IMR-90 (cell line): ENCODE data around the gene DNPH1. TPM values are rescaled to one million over a fixed set of nuclear protein-coding genes. Genes with fewer than 3 reads are reported as not detected.

ENCODE experiments used
- ATAC-seq: fragments of 200-7000 bp; cut with Tn5 transposase; 2 replicates; pipeline ENCODE4 v1.9.1; 2020; ENCODE audit warnings: low read depth, mild to moderate bottlenecking, moderate library complexity
- BruUV-seq: library from RNA; stranded (reverse); fragments of 400-500 nt; replicated peaks from 2 replicates; lab custom pipeline; 2021; lab: Mats Ljungman, UMichigan
- CTCF ChIA-PET: fragments of 300-600 bp; formaldehyde crosslinking; extraction: SDS; loops from one replicate; lab custom pipeline; 2021; ENCODE audit warnings: antibody characterized with exemption; lab: Yijun Ruan, JAX
- POLR2A ChIA-PET: fragments of 300-600 bp; sonication (Branson Sonifier 250); formaldehyde crosslinking; loops from one replicate; lab custom pipeline; 2022; ENCODE audit warnings: antibody characterized with exemption; ENCODE audit not compliant: unreplicated experiment; lab: Charles Lee
- DNase-seq: peaks from one replicate; pipeline ENCODE4 v3.0.0; 2013
- H2AFZ ChIP-seq: replicated peaks from 2 replicates; pipeline ENCODE3; 2013; ENCODE audit warnings: low read length, mild to moderate bottlenecking; ENCODE audit not compliant: poor library complexity
- H2AK5ac ChIP-seq: 2 replicates; pipeline ENCODE4 v1.6.1; 2013; ENCODE audit warnings: low read depth, low read length, inconsistent platforms
- H2AK9ac ChIP-seq: replicated peaks from 2 replicates; pipeline ENCODE3; 2013; ENCODE audit warnings: mild to moderate bottlenecking, low read depth, low read length, moderate library complexity; ENCODE audit not compliant: poor library complexity
- H2BK120ac ChIP-seq: 2 replicates; pipeline ENCODE4 v1.6.1; 2013; ENCODE audit warnings: low read depth, low read length, inconsistent platforms
- H2BK15ac ChIP-seq: 3 replicates; pipeline ENCODE4 v1.6.1; 2013; ENCODE audit warnings: low read depth, low read length, inconsistent platforms
- H2BK20ac ChIP-seq: 2 replicates; pipeline ENCODE4 v1.6.1; 2013; ENCODE audit warnings: low read depth, mild to moderate bottlenecking, inconsistent platforms, low read length, moderate library complexity
- H2BK5ac ChIP-seq: 2 replicates; pipeline ENCODE4 v1.6.1; 2013; ENCODE audit warnings: mild to moderate bottlenecking, low read depth, low read length, inconsistent platforms; ENCODE audit not compliant: poor library complexity, severe bottlenecking
- H3K14ac ChIP-seq: replicated peaks from 2 replicates; pipeline ENCODE4 v1.6.1; 2013; ENCODE audit warnings: low read depth, low read length, inconsistent platforms
- H3K18ac ChIP-seq: 2 replicates; pipeline ENCODE4 v1.6.1; 2013; ENCODE audit warnings: low read depth, low read length, control low read depth
- H3K23ac ChIP-seq: 2 replicates; pipeline ENCODE4 v1.6.1; 2013; ENCODE audit warnings: low read depth, low read length, inconsistent platforms
- H3K27ac ChIP-seq: 2 replicates; pipeline ENCODE4 v1.5.1; 2013; ENCODE audit warnings: mild to moderate bottlenecking, control low read depth, low read length; ENCODE audit not compliant: insufficient read depth
- H3K27me3 ChIP-seq: 2 replicates; pipeline ENCODE4 v1.6.1; 2013; ENCODE audit warnings: low read length; ENCODE audit not compliant: control insufficient read depth, insufficient read depth
- H3K36me3 ChIP-seq: 2 replicates; pipeline ENCODE4 v1.6.1; 2013; ENCODE audit warnings: low read length, mixed read lengths; ENCODE audit not compliant: control insufficient read depth, insufficient read depth
- H3K4ac ChIP-seq: 2 replicates; pipeline ENCODE4 v1.6.1; 2013; ENCODE audit warnings: low read depth, low read length, inconsistent platforms
- H3K4me1 ChIP-seq: 2 replicates; pipeline ENCODE4 v1.6.1; 2013; ENCODE audit warnings: low read length, mixed read lengths; ENCODE audit not compliant: control insufficient read depth, insufficient read depth
- H3K4me2 ChIP-seq: 2 replicates; pipeline ENCODE4 v1.6.1; 2013; ENCODE audit warnings: low read depth, mild to moderate bottlenecking, control low read depth, low read length, moderate library complexity
- H3K4me3 ChIP-seq: 2 replicates; pipeline ENCODE4 v1.5.1; 2013; ENCODE audit warnings: low read depth, mild to moderate bottlenecking, control low read depth, low read length, moderate library complexity; ENCODE audit not compliant: insufficient read depth
- H3K56ac ChIP-seq: 2 replicates; pipeline ENCODE4 v1.6.1; 2013; ENCODE audit warnings: low read length, inconsistent platforms; ENCODE audit not compliant: insufficient read depth; ENCODE audit errors: extremely low read depth
- H3K79me1 ChIP-seq, 2 experiments: 2 replicates each; pipeline ENCODE4 v1.6.1; 2013; ENCODE audit warnings: low read length in 2 of 2, inconsistent platforms in 1 of 2, low read depth in 1 of 2
- H3K9ac ChIP-seq: 2 replicates; pipeline ENCODE4 v1.6.1; 2013; ENCODE audit warnings: low read depth, low read length, control low read depth
- H3K9me1 ChIP-seq: 2 replicates; pipeline ENCODE4 v1.6.1; 2013; ENCODE audit warnings: low read length, inconsistent platforms; ENCODE audit not compliant: insufficient read depth
- H3K9me3 ChIP-seq: 2 replicates; pipeline ENCODE4 v1.6.1; 2013; ENCODE audit warnings: low read length; ENCODE audit not compliant: control insufficient read depth, insufficient read depth
- H4K20me1 ChIP-seq: 2 replicates; pipeline ENCODE4 v1.6.1; 2013; ENCODE audit warnings: low read length, inconsistent platforms; ENCODE audit not compliant: insufficient read depth
- H4K5ac ChIP-seq: 2 replicates; pipeline ENCODE4 v1.6.1; 2013; ENCODE audit warnings: mild to moderate bottlenecking, low read depth, low read length, control low read depth
- H4K8ac ChIP-seq, 2 experiments: 2 replicates each; pipeline ENCODE4 v1.6.1; 2013; ENCODE audit warnings: low read depth in 2 of 2, low read length in 2 of 2, control low read depth in 1 of 2, inconsistent platforms in 1 of 2
- H4K91ac ChIP-seq: 2 replicates; pipeline ENCODE4 v1.6.1; 2013; ENCODE audit warnings: low read depth, low read length, inconsistent platforms; ENCODE audit not compliant: insufficient read depth
- FOS ChIP-seq: fragments of 150-350 bp; IDR thresholded peaks from 2 replicates; pipeline ENCODE4 v1.6.1; 2016; ENCODE audit warnings: low read depth, low read length
- MAZ ChIP-seq: IDR thresholded peaks from 2 replicates; pipeline ENCODE4 v1.6.1; 2012; ENCODE audit warnings: low read depth, mild to moderate bottlenecking, low read length, improper control_type of control experiment, moderate library complexity, borderline replicate concordance
- MXI1 ChIP-seq: IDR thresholded peaks from 2 replicates; pipeline ENCODE4 v1.6.1; 2012; ENCODE audit warnings: low read depth, mild to moderate bottlenecking, low read length, moderate library complexity, borderline replicate concordance
- NFE2L2 ChIP-seq: fragments of 150-350 bp; IDR thresholded peaks from 2 replicates; pipeline ENCODE4 v1.6.1; 2016; ENCODE audit warnings: low read depth, mild to moderate bottlenecking, low read length
- POLR2A ChIP-seq: IDR thresholded peaks from 2 replicates; pipeline ENCODE4 v1.6.1; 2012; ENCODE audit warnings: mild to moderate bottlenecking, low read depth, low read length
- RFX5 ChIP-seq: IDR thresholded peaks from 2 replicates; pipeline ENCODE4 v1.8.0; 2012; ENCODE audit warnings: low read depth, mild to moderate bottlenecking, low read length, moderate library complexity
- WGBS, 2 experiments: methylation state at CpG; one replicate each; pipeline versions ENCODE4 v1.1.5 to v1.1.7; 2013; ENCODE audit warnings: missing lambda C conversion rate in 2 of 2; ENCODE audit not compliant: insufficient read length in 1 of 2; ENCODE audit errors: extremely low coverage in 2 of 2; 5-methylcytosine and 5-hydroxymethylcytosine counted together
- dilution Hi-C: fragments of 300-500 bp; cut with HindIII; formaldehyde crosslinking; loops from one replicate; pipeline ENCODE4 v1.14.3; 2018; ENCODE audit warnings: low sequenced_read_pairs; ENCODE audit not compliant: unreplicated experiment
- in situ Hi-C: fragments of 300-500 bp; cut with MboI; formaldehyde crosslinking; loops from 3 replicates; pipeline ENCODE4 v1.14.3; 2019; ENCODE audit warnings: low sequenced_read_pairs, inconsistent platforms, mixed read lengths
- intact Hi-C: fragments of 100-400 bp; cut with micrococcal nuclease; formaldehyde crosslinking; loops from 2 replicates; pipeline ENCODE4 v1.10.0; 2022
- polyA plus RNA-seq, 3 experiments: library from polyadenylated mRNA; depleted of rRNA; stranded (reverse); fragments of >200 nt; gene quantifications; 2 replicates each; pipeline ENCODE4 v1.2.3, GENCODE V29; 2012; ENCODE audit warnings: low replicate concordance in 1 of 3
- total RNA-seq: library from RNA; depleted of rRNA; stranded (reverse); fragments of >200 nt; gene quantifications from 2 replicates; pipeline ENCODE4 v1.2.3, GENCODE V29; 2012
- TF ChIP-seq, protein P1 (sequence below): conservative IDR thresholded peaks from 2 replicates; pipeline ENCODE4 v1.5.1; 2012; ENCODE audit warnings: mild to moderate bottlenecking, low read depth, low read length, improper control_type of control experiment
- TF ChIP-seq, protein P2 (sequence below): fragments of 150-350 bp; IDR thresholded peaks from 2 replicates; pipeline ENCODE4 v1.6.1; 2017; ENCODE audit warnings: mild to moderate bottlenecking, antibody characterized with exemption, low read length, low read depth

Gene DNPH1
- total and polyA plus RNA-seq, 2 of the 4 experiments (the other 2 are of a cell fraction): 19.0 to 47.8 TPM

DNA sequence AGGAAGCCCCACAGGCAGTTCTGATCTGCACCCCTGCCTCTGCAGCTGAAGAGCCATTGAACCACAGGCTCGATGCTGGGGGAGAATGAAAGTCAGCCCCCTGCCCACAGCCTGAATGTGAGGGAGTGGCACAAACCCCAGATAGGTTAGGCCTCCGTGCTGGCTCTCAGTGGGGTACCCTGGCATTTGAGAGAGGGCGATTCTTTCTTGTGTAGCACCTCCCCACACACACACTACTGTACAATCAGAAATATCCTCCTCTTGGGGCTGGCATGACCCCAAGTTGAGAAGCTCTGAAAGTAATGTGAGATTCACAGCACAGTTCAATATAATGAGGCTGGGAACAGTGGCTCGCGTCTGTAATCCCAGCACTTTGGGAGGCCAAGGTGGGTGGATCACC, 31.9 kb upstream of the DNPH1 start:
- H4K20me1 ChIP-seq: no peaks in the 10 kb centered on the region
- intact Hi-C loops: no loop called here
- no peak overlapping the region for H3K4ac ChIP-seq
- H3K56ac ChIP-seq: no peak overlapping the region
- H4K8ac ChIP-seq: no peak overlapping the region
- H3K9me3 ChIP-seq: no peaks in the 10 kb centered on the region
- no TSS peak for BruUV-seq
- no peak overlapping the region for H3K9ac ChIP-seq
- no peak overlapping the region for H2BK5ac ChIP-seq
- no peak overlapping the region for H2BK120ac ChIP-seq
- no peaks in the 10 kb centered on the region for H3K79me1 ChIP-seq
- no peak overlapping the region for H2AK5ac ChIP-seq
- H3K4me1 ChIP-seq: no peaks in the 10 kb centered on the region
- in situ Hi-C loops: loop anchor here (5.0 kb wide), 1 partner anchor 71 kb away; no protein-coding TSS in a partner anchor
- H2AK9ac ChIP-seq: no peak overlapping the region
- peaks cover 37% of the 10 kb centered on the region for H3K27me3 ChIP-seq
- POLR2A ChIA-PET: no interaction called here
- H3K27ac ChIP-seq: no peak overlapping the region
- H2BK20ac ChIP-seq: no peak overlapping the region
- H4K5ac ChIP-seq: no peak overlapping the region
- no peak overlapping the region for H3K4me3 ChIP-seq
- DNase-seq: no peak
- no CpG with 5 or more reads among the region's 5 CpGs for WGBS, 2 experiments
- no peak overlapping the region for H2BK15ac ChIP-seq
- dilution Hi-C loops: no loop called here
- no peak overlapping the region for H2AFZ ChIP-seq
- no peak overlapping the region for H3K14ac ChIP-seq
- TF ChIP-seq FOS (no peak), MXI1 (no peak), MAZ (no peak), RFX5 (no peak), POLR2A (no peak), NFE2L2 (no peak)
- TF ChIP-seq, protein P1, sequence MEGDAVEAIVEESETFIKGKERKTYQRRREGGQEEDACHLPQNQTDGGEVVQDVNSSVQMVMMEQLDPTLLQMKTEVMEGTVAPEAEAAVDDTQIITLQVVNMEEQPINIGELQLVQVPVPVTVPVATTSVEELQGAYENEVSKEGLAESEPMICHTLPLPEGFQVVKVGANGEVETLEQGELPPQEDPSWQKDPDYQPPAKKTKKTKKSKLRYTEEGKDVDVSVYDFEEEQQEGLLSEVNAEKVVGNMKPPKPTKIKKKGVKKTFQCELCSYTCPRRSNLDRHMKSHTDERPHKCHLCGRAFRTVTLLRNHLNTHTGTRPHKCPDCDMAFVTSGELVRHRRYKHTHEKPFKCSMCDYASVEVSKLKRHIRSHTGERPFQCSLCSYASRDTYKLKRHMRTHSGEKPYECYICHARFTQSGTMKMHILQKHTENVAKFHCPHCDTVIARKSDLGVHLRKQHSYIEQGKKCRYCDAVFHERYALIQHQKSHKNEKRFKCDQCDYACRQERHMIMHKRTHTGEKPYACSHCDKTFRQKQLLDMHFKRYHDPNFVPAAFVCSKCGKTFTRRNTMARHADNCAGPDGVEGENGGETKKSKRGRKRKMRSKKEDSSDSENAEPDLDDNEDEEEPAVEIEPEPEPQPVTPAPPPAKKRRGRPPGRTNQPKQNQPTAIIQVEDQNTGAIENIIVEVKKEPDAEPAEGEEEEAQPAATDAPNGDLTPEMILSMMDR: no peak
- TF ChIP-seq, protein P2, sequence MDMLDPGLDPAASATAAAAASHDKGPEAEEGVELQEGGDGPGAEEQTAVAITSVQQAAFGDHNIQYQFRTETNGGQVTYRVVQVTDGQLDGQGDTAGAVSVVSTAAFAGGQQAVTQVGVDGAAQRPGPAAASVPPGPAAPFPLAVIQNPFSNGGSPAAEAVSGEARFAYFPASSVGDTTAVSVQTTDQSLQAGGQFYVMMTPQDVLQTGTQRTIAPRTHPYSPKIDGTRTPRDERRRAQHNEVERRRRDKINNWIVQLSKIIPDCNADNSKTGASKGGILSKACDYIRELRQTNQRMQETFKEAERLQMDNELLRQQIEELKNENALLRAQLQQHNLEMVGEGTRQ: no peak
- CTCF ChIA-PET: no interaction called here
- no peak overlapping the region for H4K91ac ChIP-seq
- no peaks in the 10 kb centered on the region for H3K9me1 ChIP-seq
- ATAC-seq: no peak
- no peak overlapping the region for H3K4me2 ChIP-seq
- no peak overlapping the region for H3K18ac ChIP-seq
- H3K36me3 ChIP-seq: no peaks in the 10 kb centered on the region
- H3K23ac ChIP-seq: no peak overlapping the region
